Muscle layer of duodenum (tissue), 2 donors: ENCODE measurements around the gene SCN10A.

Source experiments
- H3K27ac ChIP-seq: one replicate; pipeline ENCODE4 v1.7.0; 2013; ENCODE audit warnings: mild to moderate bottlenecking, low read length
- H3K27me3 ChIP-seq: one replicate; pipeline ENCODE4 v1.7.0; 2013; ENCODE audit warnings: low read depth, mild to moderate bottlenecking, control low read depth, low read length
- H3K36me3 ChIP-seq, 2 donors: one replicate each; pipeline ENCODE4 v1.7.0; 2013; ENCODE audit warnings: low read length in 2 of 2, control low read depth in 1 of 2, mild to moderate bottlenecking in 1 of 2; ENCODE audit not compliant: insufficient read depth in 2 of 2, control insufficient read depth in 1 of 2
- H3K4me1 ChIP-seq, 2 donors: one replicate each; pipeline ENCODE4 v1.7.0; 2013; ENCODE audit warnings: low read length in 2 of 2, mild to moderate bottlenecking in 2 of 2, control low read depth in 1 of 2, moderate library complexity in 1 of 2; ENCODE audit not compliant: insufficient read depth in 2 of 2, control insufficient read depth in 1 of 2
- H3K4me3 ChIP-seq, 2 donors: one replicate each; pipeline ENCODE4 v1.7.0; 2013; ENCODE audit warnings: low read length in 2 of 2, low read depth in 1 of 2, mild to moderate bottlenecking in 1 of 2
- H3K9me3 ChIP-seq, 2 donors: one replicate each; pipeline ENCODE4 v1.7.0; 2013; ENCODE audit warnings: low read length in 2 of 2, control low read depth in 1 of 2, mild to moderate bottlenecking in 1 of 2; ENCODE audit not compliant: control insufficient read depth in 1 of 2
- donor health status: healthy.

Gene SCN10A

DNA sequence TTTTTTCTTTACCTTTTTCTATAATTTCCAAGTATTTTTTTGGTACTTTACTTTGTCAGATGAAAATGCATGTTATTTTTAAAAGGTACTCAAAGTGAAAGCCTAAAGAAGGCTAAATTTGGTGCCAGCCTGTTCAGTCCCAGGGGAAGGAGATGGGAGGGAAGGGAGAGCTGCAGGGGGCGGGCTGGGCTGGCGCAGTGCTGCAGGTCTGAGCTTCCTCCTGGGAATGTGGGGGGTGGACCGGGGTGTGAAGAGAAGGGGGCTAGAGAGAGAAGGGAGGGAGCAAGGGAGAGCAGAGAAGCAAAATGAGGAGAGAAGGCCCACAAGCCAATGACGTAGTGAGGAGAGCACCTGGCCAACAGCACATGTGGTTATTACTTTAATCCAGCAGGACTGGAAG, 95.6 kb downstream of the SCN10A start:
- Histone ChIP-seq H3K27me3 (no peaks in the 10 kb centered on the region), H3K9me3 (no peaks in the 10 kb centered on the region), H3K36me3 (no peaks in the 10 kb centered on the region), H3K4me1 (no peaks in the 10 kb centered on the region), H3K27ac (no peak overlapping the region), H3K4me3 (no peak overlapping the region)

DNA sequence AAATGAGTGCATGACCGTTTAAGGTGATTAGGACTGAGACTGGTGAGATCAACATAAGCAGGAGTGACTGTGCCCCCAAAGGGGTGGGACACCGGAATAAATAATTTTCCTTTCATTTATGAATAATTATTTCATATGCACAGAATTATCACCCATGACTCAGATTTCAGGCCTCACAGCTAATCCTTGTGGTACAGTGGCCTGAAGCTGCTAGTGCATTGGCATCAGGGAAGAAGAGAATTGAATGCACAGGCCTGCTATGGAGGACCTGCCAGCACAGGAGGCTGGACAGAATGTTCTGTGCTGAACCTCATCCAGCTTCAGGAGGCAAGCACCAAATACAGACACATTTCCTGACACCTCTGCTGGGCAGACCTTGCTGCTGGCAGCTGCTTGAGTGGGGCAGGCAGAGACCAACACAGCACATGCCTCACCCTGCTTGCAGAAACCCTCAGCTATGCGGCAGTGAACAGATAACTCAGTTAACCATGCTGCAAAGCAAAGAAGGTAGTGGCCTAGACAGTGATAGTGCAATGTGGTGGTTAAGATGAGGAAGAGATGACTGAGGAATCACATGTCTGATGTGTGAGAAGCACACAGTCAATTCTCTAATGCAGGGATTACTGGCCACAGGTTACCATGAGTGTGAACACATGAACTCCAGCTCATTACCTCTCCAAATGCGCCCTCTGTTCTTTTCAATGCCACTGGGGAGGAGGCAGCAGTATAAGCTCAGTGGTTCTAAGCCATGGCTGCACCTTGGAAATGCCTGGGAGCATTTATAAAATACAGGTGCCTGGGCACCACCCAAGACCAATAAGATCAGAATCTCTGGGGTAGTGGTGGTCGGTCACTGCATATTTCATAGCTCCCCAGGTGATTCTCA, 98.4 kb downstream of the SCN10A start:
- H3K27ac ChIP-seq = no peak overlapping the region
- H3K4me1 ChIP-seq = no peaks in the 10 kb centered on the region
- H3K4me3 ChIP-seq = no peak overlapping the region
- H3K36me3 ChIP-seq = no peaks in the 10 kb centered on the region
- H3K9me3 ChIP-seq = no peaks in the 10 kb centered on the region
- no peaks in the 10 kb centered on the region for H3K27me3 ChIP-seq

DNA sequence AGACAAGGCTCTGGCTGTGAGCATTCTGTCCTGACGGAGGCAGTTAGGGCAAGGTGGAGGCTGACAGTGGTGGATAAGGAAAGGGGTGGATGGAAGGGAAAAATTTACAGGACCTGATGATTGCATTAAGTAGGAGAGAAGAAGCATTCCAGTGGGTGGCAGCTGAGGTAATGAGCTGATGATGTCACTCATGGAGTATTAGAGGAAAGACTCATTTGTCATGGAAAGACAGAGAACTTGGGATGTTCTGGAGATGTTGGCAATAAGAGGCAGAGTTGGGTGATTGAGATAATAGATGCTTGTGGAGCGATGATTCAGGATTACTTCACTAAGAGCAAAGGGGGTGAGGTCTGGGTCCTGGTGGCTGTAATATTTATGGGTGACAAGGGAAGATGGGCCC, 102.9 kb downstream of the SCN10A start:
- no peaks in the 10 kb centered on the region for H3K4me1 ChIP-seq
- no peaks in the 10 kb centered on the region for H3K9me3 ChIP-seq
- no peaks in the 10 kb centered on the region for H3K36me3 ChIP-seq
- H3K27me3 ChIP-seq = no peaks in the 10 kb centered on the region
- H3K4me3 ChIP-seq = no peak overlapping the region
- H3K27ac ChIP-seq = no peak overlapping the region

DNA sequence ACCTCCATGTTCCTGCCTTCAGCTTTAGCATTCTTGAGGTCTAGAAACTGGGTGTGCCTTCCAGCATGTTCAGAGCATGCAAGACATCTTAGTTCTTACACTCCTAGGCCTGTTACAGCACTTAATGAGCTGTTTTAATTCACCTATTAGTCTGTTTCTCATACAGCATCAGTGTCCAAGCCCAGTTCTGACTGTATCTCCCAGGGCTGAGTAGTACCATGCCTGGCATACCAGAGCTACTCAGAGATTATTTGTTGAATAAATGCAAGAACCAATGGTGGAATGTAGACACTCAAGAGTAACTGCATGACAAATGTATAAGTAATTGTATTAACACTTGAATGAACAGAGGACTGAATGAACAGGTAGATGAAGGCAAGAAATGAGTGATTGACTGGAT, 104.7 kb downstream of the SCN10A start:
- Histone ChIP-seq H3K4me1 (no peaks in the 10 kb centered on the region), H3K27me3 (no peaks in the 10 kb centered on the region), H3K4me3 (no peak overlapping the region), H3K27ac (no peak overlapping the region), H3K9me3 (no peaks in the 10 kb centered on the region), H3K36me3 (no peaks in the 10 kb centered on the region)

DNA sequence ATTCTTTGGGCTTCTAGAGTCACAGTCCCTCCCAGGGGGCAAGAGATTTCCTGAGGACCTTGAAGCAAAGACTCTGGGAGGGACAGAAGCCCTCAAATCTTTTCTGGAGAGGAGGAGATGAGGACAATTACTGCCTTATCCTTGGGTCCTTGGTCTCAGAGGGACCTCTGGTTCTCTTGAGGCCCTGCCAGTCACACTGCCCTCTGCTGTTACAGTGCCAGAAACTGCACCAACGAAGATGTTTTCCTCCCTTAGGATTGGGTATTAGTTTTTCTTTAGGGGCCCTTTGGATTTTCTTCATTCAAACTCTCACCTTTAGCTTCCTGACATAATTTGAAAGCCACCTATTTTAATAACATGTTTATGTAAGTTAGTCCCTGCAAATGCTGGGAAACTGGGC, 108.3 kb downstream of the SCN10A start:
- no peaks in the 10 kb centered on the region for H3K27me3 ChIP-seq
- no peak overlapping the region for H3K27ac ChIP-seq
- H3K36me3 ChIP-seq = no peaks in the 10 kb centered on the region
- H3K4me3 ChIP-seq = no peak overlapping the region
- H3K9me3 ChIP-seq = no peaks in the 10 kb centered on the region
- H3K4me1 ChIP-seq = no peaks in the 10 kb centered on the region

DNA sequence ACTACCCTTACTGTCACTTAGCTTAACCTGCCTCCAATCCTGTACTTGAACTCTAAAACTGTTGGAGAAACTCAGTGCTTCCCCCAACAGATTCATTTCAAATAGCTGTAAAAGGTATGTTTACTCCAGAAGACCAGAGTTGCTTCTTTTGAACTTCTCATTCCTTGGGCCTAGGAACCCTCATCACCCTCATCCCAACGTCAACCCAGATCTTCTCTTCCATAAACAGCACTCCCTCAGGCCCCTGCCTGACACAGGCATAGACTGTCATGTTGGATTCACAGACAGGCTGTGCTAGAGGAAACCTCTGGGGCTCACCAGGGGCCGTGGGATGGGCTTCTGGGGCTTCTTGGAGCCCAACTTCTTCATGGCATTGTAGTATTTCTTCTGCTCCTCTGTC, 109.1 kb downstream of the SCN10A start:
- Histone ChIP-seq H3K9me3 (no peaks in the 10 kb centered on the region), H3K4me3 (no peak overlapping the region), H3K36me3 (no peaks in the 10 kb centered on the region), H3K27me3 (no peaks in the 10 kb centered on the region), H3K27ac (no peak overlapping the region), H3K4me1 (no peaks in the 10 kb centered on the region)

DNA sequence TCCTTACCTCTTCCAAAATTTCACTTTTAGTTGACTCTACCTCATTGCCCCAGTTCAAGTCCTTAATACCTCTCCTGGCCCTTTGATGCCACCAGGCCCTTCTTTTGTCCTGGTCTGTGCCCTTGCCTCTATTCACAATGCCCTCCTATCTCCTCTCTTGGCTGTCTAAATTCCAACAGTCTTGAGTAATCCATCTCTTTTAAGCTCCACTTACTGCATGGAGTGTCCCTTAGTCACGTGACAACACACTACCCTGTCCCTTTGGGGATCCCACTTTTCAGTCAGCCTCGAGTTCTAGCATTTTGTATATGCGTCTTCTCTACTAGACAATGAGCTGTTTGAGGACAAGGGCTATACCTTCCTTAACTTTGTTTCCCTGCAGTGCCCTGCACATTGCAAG, 113.8 kb downstream of the SCN10A start:
- no peak overlapping the region for H3K4me3 ChIP-seq
- no peak overlapping the region for H3K27ac ChIP-seq
- no peaks in the 10 kb centered on the region for H3K9me3 ChIP-seq
- H3K27me3 ChIP-seq = no peaks in the 10 kb centered on the region
- no peaks in the 10 kb centered on the region for H3K36me3 ChIP-seq
- H3K4me1 ChIP-seq = no peaks in the 10 kb centered on the region

DNA sequence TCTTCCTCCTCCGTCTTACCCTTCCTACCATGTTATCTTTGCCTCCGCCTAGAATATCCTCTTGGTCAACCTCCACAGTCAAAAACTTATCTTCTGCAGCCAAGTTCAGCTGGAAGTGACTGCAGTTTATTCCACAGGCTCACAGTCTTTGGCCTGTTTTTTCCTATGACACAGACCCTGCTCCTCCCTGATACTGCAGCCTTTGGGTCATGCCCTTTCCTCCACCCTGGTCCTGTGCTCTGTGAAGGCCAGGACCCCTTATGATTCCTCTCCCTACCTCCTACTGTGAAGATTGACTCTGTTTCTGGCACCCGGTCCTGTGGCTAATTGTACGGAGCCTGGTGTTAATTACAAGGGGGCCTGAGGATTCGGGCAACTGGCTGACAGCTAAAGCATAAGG, 117.3 kb downstream of the SCN10A start:
- Histone ChIP-seq H3K4me3 (no peak overlapping the region), H3K4me1 (no peaks in the 10 kb centered on the region), H3K36me3 (no peaks in the 10 kb centered on the region), H3K9me3 (no peaks in the 10 kb centered on the region), H3K27ac (no peak overlapping the region), H3K27me3 (no peaks in the 10 kb centered on the region)

DNA sequence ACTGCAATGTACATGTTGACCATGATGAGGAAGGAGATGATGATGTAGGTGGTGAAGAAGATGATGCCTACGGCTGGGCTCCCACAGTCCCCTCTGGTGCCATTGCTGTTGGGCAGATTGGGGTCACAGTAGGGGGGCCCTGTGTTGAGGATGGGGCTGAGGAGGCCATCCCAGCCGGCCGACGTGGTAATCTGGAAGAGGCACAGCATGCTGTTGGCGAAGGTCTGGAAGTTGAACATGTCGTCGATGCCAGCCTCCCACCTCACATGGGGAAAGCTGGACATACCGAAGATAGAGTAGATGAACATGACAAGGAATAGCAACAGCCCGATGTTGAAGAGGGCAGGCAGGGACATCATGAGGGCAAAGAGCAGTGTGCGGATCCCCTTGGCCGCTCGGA, 118.0 kb downstream of the SCN10A start:
- no peaks in the 10 kb centered on the region for H3K36me3 ChIP-seq
- H3K27ac ChIP-seq = no peak overlapping the region
- no peaks in the 10 kb centered on the region for H3K27me3 ChIP-seq
- H3K9me3 ChIP-seq = no peaks in the 10 kb centered on the region
- H3K4me1 ChIP-seq = no peaks in the 10 kb centered on the region
- H3K4me3 ChIP-seq = no peak overlapping the region

DNA sequence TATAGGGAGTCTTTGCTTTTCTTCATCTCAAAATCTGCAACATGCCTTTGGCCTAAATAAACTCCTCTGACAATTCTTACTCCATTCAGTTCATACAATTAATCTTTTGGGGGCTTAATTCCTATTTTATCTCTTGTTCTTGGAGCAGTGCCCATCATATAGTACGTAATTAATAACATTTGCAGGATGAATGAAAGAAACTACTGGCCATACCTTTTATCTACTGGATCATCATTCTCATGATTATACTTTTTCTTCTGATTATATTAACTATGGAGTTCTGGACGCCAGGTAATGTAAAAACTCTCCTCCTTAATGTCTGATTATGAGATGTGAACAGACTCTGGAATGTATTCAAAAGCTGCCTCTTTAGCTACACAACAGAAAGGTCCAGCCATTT, 120.0 kb downstream of the SCN10A start:
- H3K4me1 ChIP-seq = no peaks in the 10 kb centered on the region
- no peaks in the 10 kb centered on the region for H3K36me3 ChIP-seq
- no peak overlapping the region for H3K27ac ChIP-seq
- H3K27me3 ChIP-seq = no peaks in the 10 kb centered on the region
- H3K9me3 ChIP-seq = no peaks in the 10 kb centered on the region
- H3K4me3 ChIP-seq = no peak overlapping the region

DNA sequence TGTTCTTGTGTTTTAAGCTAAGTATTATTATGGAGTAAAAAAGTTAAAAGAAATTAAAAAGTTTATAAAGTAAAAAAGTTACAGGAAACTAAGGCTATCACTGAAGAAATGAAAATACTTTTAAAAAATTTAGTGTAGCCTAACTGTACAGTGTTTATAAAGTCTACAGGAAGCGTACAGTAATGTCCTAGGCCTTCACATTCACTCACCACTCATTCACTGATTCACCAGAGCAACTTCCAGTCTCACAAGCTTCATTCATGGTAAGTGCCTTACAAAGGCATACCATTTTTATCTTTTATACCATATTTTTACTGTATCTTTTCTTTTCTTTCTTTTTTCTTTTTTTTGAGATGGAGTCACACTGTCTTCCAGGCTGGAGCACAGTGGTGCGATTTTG, 125.8 kb downstream of the SCN10A start:
- no peaks in the 10 kb centered on the region for H3K27me3 ChIP-seq
- H3K9me3 ChIP-seq = no peaks in the 10 kb centered on the region
- no peak overlapping the region for H3K27ac ChIP-seq
- no peaks in the 10 kb centered on the region for H3K36me3 ChIP-seq
- H3K4me1 ChIP-seq = no peaks in the 10 kb centered on the region
- H3K4me3 ChIP-seq = no peak overlapping the region

DNA sequence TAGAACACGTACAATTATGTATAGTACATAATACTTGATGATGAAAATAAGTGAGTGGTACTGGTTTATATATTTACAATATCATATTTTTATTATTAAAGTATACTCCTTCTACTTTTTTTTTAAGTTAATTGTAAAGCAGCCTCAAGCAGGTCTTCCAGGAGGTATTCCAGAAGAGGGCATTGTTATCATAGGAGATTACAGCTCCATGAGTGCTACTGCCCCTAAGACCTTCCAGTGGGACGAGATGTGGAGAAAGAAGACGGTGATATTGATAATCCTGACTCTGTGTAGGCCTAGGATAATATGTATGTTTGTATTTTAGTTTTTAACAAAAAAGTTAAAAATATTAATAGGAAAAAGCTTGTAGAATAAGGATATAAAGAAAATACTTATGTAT, 126.2 kb downstream of the SCN10A start:
- no peak overlapping the region for H3K4me3 ChIP-seq
- no peaks in the 10 kb centered on the region for H3K9me3 ChIP-seq
- H3K27ac ChIP-seq = no peak overlapping the region
- H3K36me3 ChIP-seq = no peaks in the 10 kb centered on the region
- H3K27me3 ChIP-seq = no peaks in the 10 kb centered on the region
- no peaks in the 10 kb centered on the region for H3K4me1 ChIP-seq
